Fibroblast of skin of left biceps (primary cell): ENCODE results near the gene PSME1.

Source experiments
- DNase-seq, 2 experiments: peaks; one replicate each; pipeline ENCODE4 v3.0.0-alpha.2; 2013; ENCODE audit warnings: low read depth in 2 of 2

Gene PSME1

DNA sequence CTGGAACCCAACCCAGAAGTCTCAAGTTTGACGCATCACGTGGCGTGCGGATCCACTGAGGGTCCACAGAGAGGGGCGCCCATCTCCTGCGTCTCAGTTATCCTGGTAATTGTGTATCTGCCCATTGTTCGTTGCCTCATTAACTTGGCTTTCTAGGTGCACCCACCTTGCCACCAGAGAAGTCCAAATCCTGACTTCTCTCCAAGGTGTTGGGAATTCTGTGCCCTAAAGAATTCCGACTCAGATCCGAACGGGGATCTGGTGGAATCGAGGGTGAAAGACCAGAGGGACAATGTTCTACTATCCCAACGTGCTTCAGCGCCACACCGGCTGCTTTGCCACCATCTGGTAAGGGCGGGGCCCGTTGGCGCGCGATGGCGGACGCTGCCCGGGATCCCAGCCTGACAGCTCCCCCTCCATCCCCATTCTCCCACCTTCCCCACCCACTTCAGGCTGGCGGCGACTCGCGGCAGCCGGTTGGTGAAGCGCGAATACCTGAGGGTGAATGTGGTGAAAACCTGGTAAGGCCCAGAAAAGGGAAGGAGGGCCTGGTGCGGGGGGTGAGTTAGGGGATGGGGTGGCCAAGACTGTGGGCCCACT lies 36.4 kb downstream of the PSME1 start:
- DNase-seq, result no peak

DNA sequence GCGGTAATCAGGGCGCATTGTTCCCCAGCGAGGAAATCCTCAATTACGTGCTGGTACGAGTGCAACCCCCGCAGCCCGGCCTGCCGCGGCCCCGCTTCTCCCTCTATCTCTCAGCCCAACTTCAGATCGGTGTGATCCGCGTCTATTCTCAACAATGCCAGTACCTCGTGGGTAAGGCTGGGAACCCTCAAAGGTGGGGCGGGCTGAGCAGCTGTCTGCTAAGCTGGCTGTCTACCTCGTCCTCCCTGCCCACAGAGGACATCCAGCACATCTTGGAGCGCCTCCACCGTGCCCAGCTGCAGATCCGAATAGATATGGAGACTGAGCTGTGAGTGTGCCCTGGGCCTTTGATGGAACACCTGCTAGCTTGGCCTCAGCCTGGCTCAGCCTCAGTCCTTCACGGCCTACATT lies 36.9 kb downstream of the PSME1 start:
- DNase-seq, result no peak

DNA sequence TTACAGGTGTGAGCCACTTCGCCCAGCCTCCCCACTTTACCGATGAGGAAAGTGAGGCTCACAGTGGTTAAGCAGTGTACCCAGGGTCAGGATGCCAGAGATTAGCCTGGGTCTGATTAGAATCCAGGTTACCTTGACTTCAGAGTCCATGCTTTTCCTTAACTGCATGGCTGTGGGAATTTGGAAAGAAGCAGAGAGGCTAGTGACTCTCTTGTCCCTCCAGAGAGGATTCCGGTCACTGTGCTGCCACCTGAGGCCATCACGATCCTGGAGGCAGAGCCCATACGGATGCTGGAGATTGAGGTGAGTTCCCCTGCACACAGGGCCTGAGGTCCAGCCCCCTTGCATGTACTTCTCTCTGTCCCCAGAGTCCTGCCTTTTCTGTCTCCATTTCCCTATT lies 40.6 kb downstream of the PSME1 start:
- no peak for DNase-seq

DNA sequence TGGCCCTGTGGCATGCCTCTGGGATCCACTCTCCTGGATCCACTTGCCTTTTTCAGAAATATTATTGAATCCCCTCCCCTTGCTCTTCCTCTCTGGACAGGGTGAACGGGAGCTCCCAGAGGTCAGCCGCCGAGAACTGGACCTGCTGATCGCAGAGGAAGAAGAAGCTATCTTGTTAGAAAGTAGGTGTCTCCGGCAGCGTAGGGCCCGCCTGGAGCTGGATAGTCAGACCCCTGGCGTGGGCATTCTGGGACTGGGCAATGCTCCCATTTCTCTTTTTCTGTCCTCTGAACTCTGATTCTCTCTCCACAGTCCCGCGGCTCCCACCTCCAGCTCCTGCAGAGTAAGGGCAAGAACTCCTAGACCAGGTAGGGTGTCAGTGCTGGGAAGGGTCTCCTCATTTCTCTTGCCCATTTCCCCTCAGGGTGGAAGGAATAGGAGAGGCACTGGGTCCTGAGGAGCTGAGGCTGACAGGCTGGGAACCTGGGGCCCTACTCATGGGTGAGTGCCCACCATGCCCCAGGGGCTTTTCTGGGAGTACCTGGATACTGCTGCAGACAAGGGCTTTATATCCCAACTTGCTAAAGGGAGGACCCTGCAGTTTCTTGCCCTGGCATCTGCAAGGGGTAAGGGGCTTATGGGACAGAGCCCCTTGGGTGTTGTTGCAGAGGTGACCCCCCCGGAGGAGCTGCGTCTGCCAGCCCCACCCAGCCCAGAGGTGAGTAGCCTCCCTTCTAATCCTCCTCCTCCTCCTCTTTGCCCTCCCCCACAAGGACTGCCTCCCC lies 41.2 kb downstream of the PSME1 start:
- no peak for DNase-seq

DNA sequence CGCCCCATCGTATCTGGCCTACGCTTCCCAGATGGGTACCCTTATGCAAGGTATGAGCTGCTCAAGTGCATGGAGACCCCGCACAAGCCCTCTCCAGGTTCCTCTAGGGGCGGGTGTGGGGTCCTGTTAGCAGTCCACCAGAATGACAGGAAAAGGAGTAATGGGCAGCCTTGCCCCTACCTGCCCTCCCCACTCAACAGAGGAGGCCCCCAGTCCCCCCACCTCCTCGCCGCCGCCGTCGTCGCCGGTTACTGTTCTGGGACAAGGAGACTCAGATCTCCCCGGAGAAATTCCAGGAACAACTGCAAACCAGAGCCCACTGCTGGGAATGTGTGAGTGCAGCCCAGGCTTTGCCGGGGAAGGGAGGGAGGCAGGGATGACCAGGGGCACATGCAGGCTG lies 41.9 kb downstream of the PSME1 start:
- no peak for DNase-seq

DNA sequence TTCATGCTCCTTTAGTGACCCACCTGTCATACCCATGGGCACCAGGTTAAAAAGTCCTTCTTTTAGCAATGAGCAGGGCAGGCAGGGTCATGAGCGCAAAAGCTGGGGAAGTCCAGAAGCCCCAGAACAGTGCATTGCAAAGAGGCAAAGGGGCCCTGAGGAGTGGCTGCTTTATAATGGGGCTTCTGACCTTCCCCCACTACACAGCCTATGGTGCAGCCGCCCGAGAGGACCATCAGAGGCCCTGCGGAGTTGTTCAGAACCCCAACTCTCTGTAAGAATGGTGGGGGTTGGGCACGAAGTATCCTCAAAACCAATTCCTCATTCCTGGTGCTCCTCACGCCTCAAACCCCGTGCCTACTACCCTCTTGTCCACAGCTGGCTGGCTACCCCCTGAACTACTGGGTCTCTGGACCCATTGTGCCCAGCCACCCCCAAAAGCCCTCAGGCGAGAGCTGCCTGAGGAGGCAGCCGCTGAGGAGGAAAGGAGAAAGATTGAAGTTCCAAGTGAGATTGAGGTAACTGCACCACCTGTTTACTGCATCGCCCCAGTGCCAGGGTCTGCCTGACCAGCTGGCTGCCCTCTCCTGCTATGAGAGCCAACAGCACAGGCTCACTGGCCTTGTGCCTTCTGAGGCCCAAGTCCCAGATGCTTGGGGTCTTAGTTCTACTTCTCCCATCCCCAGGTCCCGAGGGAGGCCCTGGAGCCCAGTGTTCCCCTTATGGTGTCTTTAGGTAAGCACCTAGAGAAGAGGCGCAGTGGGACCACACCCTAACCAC lies 42.6 kb downstream of the PSME1 start:
- DNase-seq, result no peak

DNA sequence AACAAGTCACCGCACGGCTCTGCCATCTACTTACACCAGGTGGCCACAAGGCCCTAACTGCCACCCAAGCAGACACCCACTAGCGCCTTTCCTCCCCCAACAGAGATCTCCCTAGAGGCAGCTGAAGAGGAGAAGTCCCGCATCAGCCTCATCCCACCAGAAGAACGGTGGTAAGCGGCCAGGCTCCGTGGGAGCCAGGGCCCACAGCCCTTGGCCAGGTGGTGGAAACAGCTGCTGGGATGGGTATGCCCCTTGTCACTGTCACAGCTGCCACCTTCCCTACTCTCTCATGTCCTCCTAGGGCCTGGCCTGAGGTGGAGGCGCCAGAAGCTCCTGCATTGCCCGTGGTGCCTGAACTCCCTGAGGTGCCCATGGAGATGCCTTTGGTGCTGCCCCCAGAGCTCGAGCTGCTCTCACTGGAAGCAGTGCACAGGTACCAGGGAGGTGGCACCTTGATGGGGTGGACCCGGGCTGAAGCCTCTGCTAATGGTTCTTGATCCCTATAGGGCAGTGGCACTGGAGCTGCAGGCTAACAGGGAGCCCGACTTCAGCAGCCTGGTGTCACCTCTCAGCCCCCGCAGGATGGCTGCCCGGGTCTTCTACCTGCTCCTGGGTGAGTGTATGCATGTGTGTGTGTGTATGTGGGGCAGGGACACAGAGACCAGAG lies 43.4 kb downstream of the PSME1 start:
- no peak for DNase-seq

DNA sequence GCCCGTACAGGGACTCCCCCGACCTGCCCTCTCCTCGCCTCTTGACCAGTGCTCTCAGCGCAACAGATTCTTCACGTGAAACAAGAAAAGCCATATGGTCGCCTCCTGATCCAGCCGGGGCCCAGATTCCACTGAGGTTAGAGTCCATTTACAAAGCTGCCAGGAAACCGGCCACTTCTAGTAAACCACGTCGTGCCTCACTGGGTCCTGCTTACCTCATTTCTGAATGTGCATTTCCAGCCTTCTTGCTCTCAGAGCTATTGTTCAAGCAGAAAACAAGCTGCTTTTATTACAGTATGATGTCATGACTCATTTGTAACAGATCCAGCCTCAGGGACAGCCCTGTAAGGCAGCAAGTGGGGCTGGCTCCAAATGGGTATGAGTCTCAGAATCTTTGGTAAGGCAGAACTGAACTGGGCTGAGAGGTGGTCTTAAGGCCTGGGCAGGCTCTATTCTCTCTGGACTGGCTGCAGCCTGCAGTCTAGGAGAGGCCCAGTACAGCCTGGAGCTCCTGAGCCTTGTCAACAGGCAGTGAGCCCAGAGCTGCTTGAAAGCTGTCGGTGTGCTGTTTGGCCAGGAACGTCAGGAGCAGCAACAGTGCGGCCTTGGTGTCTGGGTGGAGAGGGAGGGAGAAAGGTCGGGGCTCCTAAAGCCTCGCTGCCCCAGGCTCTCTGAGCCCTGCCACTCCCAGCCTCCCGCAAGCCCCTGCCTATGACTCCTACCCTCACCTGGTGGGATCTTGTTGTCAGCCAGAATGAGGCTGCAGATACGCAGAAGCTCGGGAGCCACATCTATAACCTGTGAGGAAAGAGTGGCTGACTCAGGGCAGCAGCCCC lies 44.2 kb downstream of the PSME1 start:
- no peak for DNase-seq

DNA sequence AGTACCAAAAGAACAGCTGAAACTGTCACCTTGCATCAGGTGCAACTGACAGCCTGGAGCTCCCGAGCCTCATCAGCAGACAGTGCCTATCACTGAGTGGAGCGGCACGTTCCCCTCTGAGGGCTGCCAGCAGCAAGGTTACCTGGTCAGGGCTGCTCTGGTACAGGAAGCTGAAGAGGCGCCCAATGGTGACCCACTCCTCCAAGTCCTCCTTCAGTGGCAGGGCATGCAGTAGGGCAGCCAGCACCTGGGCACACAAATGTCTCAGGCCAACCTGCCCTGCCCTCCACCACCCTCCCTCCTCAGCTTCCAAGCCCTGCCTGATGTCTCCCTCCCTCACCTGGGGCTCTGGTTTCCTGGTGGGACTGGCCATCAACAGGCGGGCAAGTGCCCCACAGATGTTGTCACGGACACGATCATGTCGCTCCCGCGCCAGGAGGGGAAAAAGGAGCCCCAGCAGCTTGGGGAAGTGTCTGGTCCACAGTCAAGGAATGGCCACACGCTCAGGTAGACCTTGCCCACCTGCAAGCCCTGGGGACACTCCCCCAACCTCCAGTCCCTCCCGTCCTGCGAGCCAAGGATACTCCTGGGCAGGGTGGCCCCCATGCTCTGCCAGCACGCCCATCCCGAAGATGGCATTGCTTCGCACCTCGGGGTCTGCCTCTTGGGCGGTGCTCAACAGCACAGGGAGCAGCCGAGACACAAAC lies 45.5 kb downstream of the PSME1 start:
- DNase-seq, result no peak

DNA sequence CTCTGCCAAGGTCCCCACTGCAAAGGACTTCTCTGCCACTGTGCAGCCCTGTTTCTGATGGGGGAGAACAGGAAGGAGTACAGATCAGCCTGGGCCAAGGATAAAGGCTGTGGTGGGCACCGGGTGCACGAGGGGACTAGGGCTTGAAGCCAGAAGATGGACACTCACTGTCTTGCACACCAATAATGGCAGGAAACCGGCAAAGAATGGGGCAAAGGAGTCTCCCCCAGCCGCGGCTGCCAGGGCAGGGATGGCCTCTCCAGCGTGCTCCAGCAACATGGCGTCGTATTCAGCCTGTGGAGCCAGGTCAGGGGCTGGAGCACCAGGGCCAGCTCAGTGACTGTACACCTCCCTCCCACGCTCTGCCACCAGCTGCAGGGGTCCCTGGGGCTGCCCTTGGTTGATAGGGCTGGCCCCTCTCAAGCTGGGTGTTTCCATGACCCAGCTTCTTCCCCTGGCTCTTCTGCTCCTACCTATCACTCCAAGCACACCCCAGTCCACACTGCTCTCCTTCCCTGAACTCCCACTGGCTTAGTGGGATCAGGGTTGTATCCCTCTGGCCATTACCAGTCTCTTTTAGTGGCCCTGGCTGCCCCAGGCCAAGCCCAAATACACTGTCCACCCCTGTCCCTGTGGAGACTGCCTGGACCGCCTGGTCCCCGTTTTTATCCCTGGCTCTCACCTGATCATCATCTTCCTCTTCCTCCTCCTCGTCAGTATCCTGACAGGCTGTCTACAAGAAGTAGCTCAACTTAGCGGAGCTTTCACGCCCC lies 46.3 kb downstream of the PSME1 start:
- no peak for DNase-seq

DNA sequence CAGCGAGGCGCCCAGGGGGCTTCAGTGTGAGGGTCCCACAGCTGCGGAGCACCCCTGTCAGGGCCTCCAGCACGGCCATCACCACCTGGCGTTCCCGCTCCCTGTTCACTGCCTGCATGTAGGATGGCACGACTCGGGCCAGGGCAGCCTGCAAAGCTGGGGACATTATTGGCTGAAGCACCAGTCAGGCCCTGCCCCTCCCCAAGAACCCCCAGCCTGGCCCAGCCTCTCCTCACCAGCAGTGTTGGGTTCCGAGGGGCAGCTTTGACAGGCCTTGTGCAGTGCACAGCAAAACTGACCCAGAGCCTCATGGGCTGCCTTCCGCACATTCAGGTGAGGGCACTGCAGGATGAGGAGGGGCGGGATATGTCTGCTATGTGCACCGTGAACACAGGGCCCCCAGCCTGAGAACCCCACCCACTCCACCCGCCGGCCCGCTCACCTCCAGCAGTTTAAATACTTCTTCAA lies 47.1 kb downstream of the PSME1 start:
- no peak for DNase-seq

DNA sequence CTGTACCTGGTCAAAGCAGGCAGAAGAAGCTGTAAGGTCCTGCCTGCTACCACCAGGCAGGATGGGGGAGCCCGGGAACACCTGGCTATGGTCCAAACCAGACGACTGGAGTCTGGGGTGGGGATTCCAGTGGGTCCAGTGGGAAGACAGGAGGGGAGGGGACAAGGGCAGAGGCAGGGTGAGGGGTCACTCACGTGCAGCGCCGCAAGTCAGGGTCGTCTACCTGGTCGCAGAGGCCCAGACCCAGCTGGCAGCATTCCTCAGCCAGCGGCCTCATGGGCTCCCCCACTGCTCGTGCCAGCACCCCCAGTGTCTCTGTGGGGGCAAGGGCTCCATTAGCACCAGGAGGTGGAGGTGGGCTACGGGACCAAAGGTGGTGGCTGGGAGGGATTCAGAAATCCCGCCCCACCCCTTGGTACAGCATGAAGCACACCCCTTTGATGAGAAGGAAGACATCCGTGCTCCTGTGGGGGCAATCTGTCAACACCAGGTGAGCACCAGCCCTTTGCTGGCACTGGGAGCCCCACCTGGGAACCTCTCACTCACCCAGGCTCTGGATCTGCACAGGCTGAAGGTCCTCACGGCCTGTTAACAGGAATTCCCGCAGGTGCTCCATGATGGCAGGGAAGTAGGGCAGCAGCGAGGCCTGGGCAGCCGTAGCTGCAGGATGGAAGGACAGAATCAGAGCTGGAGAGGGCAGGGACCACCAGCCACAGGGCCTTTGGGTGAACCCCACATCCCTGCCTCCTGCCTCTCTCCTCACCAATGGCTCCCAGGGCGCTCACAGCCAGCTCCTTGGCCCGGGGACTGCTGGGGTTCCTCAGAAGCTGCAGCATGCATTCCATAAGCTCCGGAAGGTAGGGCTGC lies 48.3 kb downstream of the PSME1 start:
- no peak for DNase-seq

DNA sequence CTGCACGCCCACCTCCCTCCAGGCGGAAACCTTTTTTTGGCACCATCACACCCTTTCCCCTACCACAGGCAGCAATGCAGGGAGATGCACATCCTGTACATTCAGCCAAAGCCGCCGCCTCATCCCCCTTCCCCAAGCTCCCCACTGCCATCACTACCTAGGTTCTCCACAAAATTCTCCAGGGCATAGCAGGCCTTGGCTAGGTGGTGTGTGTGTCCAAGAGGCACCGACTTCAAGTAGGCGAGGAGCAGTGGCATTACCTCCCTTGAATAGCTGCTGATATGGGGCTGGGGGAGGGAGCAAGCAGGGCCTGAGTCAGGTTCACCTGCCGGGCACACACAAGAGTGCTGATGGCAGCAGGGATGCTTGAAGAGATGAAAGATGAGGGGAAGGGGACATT lies 49.0 kb downstream of the PSME1 start:
- no peak for DNase-seq

DNA sequence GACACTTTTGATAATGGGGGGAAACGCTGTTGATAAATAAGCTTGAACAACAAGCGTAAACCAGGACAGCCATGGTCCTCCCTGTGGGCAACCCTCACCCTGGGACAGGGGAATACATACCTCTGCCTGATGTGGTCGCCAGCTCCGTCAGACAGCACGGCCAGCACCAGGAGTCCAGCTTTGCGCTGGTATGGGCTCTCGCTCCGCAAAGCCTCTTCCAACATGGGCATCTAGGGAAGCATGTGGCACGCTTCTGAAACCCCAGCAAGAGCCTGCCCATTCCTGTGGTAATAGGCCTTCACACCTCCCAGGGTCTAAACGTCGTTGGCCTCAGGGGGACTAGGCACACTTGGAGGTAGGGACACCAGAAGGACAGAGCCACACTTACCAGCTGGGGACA lies 49.7 kb downstream of the PSME1 start:
- no peak for DNase-seq

DNA sequence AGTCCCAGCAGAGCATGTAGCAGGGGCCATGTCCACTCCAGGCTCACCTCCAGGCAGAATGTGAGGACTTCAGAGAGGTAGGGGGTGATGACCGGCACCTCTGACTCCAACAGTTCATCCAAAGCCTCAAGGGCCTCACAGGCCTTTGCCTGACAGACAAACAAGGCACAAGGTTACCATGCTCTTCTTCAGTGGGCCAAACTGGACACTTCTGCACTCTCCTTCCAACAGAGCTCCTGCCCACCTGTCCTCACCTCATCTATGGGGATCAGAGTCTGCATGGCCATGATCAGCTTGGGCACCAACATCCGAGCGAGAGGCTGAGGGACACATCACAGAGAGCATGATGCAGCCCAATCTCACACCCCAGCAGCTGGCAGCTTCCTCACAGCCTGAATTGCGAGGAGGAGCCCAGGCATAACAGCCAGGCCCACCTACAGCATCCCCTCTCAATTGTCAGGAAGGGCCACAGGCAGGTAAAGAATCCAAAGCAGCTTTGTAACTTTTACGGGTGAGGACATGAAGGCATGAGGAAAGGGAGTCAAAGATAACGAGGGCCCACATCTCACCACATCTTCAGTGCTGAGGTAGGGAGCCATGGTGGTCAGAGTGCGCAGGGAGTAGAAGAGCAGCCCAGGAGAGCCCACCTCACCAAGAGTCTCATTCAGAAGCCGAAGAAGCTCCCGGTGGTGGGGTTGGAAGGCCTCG lies 51.0 kb downstream of the PSME1 start:
- no peak for DNase-seq

DNA sequence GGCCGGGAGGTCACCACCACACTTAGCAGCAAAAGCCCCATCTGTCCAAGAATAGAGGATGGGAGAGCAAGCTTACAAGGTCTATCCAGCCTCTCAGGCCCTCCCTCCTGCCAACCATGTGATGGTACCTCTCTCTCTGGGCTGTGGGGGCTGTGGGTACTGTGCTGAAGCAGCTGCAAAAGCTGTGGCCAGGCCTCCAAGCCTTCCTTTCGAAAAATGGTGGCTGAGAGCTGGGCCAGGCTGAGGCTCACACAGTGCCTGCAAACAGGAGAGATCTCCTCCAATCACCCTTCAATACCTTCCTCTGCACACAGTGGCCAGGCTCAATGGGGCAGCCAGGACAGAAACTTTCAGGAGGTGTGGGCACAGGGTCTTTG lies 51.5 kb downstream of the PSME1 start:
- DNase-seq, result no peak
